ENCODE data around the gene DTX1. TPM values are rescaled to one million over a fixed set of nuclear protein-coding genes. Genes with fewer than 3 reads are reported as not detected.

The DTX1 gene
- total RNA-seq, 1 experiment from 2014 or later: 0.05 TPM

Other genes starting within 250 kb of the DTX1 start
- 133 and 137 TPM in 2 replicates for gene OAS1, start 149.8 kb upstream of the DTX1 start, total RNA-seq (2014; rRNA removed; shearing (Covaris generic))
- 12.3 and 12.8 TPM in 2 replicates for gene OAS3, start 118.3 kb upstream of the DTX1 start, total RNA-seq (2014; rRNA removed; shearing (Covaris generic))
- gene OAS2, start 78.2 kb upstream of the DTX1 start, total RNA-seq (2014; rRNA removed; shearing (Covaris generic)): 0.95 and 0.99 TPM in 2 replicates
- gene RASAL1, start 79.0 kb downstream of the DTX1 start, total RNA-seq (2014; rRNA removed; shearing (Covaris generic)): 2.3 and 2.6 TPM in 2 replicates
- gene CFAP73, start 93.0 kb downstream of the DTX1 start, total RNA-seq (2014; rRNA removed; shearing (Covaris generic)): 0.20 and 0.97 TPM in 2 replicates
- gene DDX54, start 128.7 kb downstream of the DTX1 start, total RNA-seq (2014; rRNA removed; shearing (Covaris generic)): 54.5 and 61.9 TPM in 2 replicates
- gene RITA1, start 129.0 kb downstream of the DTX1 start, total RNA-seq (2014; rRNA removed; shearing (Covaris generic)): 22.3 and 25.9 TPM in 2 replicates
- gene TPCN1, start 164.7 kb downstream of the DTX1 start, total RNA-seq (2014; rRNA removed; shearing (Covaris generic)): 11.3 and 11.4 TPM in 2 replicates